GM12865 (cell line): Measurements from ENCODE around the gene KBTBD3.
"Not testable (repeated sequence)": the region's sequence is repeated elsewhere in the genome, so short reads cannot be mapped to it uniquely, and the experiment has no call there.

ENCODE experiments used
- DNase-seq: peaks from one replicate; pipeline ENCODE4 v3.0.0; 2010; ENCODE audit warnings: low read depth
- H3K4me3 ChIP-seq: 2 replicates; pipeline ENCODE4 v1.5.1; 2011; ENCODE audit warnings: mild to moderate bottlenecking, low read depth, low read length, control low read depth
- TF ChIP-seq, protein P1 (sequence below): IDR thresholded peaks from 2 replicates; pipeline ENCODE4 v1.5.1; 2011; ENCODE audit warnings: low read length, control low read depth, low read depth, inconsistent platforms; ENCODE audit not compliant: insufficient read depth; ENCODE audit errors: missing control alignments

KBTBD3 gene

GRCh38 chr11:106012744-106013143 lies 64.4 kb downstream of the KBTBD3 start:
- H3K4me3 ChIP-seq, result no peak overlapping the region
- TF ChIP-seq, protein P1, sequence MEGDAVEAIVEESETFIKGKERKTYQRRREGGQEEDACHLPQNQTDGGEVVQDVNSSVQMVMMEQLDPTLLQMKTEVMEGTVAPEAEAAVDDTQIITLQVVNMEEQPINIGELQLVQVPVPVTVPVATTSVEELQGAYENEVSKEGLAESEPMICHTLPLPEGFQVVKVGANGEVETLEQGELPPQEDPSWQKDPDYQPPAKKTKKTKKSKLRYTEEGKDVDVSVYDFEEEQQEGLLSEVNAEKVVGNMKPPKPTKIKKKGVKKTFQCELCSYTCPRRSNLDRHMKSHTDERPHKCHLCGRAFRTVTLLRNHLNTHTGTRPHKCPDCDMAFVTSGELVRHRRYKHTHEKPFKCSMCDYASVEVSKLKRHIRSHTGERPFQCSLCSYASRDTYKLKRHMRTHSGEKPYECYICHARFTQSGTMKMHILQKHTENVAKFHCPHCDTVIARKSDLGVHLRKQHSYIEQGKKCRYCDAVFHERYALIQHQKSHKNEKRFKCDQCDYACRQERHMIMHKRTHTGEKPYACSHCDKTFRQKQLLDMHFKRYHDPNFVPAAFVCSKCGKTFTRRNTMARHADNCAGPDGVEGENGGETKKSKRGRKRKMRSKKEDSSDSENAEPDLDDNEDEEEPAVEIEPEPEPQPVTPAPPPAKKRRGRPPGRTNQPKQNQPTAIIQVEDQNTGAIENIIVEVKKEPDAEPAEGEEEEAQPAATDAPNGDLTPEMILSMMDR, result no peak
- no peak for DNase-seq

- no peak for DNase-seq
These were observed 65.7 kb downstream of the KBTBD3 start for GRCh38 chr11:106011481-106011880.

GRCh38 chr11:106003094-106003493 lies 74.1 kb downstream of the KBTBD3 start:
- H3K4me3 ChIP-seq, DNase-seq: not testable (repeated sequence)

More at GRCh38 chr11:106011481-106011880, 65.7 kb downstream of the KBTBD3 start:
- TF ChIP-seq, protein P1, result no peak
- H3K4me3 ChIP-seq, result no peak overlapping the region

GRCh38 chr11:106001304-106002012 lies 75.7 kb downstream of the KBTBD3 start:
- TF ChIP-seq, protein P1, result no peak
- DNase-seq, result no peak
- no peak overlapping the region for H3K4me3 ChIP-seq
